ENCODE data around the gene ARHGAP40.

The ARHGAP40 gene

DNA sequence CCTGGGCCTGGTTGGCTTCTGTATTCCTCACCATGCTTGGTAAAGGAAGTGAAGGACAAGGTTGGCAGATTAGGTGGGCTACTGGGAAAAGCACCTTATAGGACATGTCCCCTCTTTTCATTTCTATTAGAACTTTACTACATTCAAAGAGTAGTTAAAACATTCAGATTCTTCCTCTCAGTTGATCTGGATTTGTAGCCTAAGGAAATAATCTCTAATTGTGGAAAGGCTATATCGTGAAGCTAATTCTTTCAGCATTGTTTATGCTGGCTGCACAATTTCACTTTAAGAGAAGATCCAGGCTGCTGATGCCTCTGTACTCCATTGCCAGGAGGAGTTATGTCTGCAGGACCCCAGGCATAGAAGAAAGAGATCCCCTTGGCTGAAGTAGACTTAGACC is 58.8 kb downstream of the ARHGAP40 start:
- no peak for DNase-seq (ENCODE audit: low read depth)
- TF ChIP-seq, protein P1, sequence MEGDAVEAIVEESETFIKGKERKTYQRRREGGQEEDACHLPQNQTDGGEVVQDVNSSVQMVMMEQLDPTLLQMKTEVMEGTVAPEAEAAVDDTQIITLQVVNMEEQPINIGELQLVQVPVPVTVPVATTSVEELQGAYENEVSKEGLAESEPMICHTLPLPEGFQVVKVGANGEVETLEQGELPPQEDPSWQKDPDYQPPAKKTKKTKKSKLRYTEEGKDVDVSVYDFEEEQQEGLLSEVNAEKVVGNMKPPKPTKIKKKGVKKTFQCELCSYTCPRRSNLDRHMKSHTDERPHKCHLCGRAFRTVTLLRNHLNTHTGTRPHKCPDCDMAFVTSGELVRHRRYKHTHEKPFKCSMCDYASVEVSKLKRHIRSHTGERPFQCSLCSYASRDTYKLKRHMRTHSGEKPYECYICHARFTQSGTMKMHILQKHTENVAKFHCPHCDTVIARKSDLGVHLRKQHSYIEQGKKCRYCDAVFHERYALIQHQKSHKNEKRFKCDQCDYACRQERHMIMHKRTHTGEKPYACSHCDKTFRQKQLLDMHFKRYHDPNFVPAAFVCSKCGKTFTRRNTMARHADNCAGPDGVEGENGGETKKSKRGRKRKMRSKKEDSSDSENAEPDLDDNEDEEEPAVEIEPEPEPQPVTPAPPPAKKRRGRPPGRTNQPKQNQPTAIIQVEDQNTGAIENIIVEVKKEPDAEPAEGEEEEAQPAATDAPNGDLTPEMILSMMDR (IDR thresholded peaks at IDR 0.05; ENCODE audit: low read depth, low read length, missing control alignments) = no peak
- no peak overlapping the region for H3K4me3 ChIP-seq (ENCODE audit: low read depth, low read length)

DNA sequence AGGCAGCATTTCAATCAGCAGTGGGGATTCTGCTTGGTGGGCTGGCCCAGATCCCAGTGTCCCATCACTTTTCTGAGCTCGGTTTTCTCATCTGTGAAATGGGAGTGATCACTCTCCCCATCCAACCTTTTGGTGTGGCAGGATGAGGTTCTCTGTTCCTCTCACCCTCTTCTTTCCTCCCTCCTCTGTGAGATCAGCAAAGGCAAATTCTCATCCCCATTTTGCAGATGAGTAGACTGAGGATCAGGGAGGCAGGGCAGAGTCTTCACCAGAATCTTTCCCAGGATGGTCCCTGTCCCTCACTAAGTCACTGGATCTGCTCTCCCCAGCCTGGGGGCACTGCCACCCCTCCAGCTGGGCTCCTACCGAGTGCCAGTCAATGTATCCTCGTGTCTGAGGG is 62.1 kb downstream of the ARHGAP40 start:
- TF ChIP-seq, protein P1 (IDR thresholded peaks at IDR 0.05; ENCODE audit: low read depth, low read length, missing control alignments) = no peak
- H3K4me3 ChIP-seq (ENCODE audit: low read depth, low read length) = no peak overlapping the region
- DNase-seq (ENCODE audit: low read depth) = no peak

DNA sequence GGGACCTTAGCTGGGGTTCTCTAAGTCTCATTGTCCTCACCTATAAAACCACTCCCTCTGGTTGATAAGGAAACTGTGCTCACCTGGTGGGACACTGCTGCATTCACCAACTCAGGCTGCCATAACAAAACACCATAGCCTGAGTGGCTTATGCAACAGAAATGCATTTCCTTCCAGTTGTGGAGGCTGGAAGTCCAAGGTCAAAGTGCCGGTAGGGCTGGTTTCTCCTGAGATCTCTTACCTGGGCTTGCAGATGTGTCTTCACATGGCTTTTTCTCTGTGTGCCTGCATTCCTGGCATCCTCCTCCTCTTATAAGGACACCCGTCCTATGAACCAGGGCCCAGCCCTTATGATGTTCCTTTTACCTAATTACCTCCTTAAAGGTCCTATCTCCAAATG is 62.7 kb downstream of the ARHGAP40 start:
- H3K4me3 ChIP-seq (ENCODE audit: low read depth, low read length) = no peak overlapping the region
- no peak for DNase-seq (ENCODE audit: low read depth)
- TF ChIP-seq, protein P1 (IDR thresholded peaks at IDR 0.05; ENCODE audit: low read depth, low read length, missing control alignments) = no peak

DNA sequence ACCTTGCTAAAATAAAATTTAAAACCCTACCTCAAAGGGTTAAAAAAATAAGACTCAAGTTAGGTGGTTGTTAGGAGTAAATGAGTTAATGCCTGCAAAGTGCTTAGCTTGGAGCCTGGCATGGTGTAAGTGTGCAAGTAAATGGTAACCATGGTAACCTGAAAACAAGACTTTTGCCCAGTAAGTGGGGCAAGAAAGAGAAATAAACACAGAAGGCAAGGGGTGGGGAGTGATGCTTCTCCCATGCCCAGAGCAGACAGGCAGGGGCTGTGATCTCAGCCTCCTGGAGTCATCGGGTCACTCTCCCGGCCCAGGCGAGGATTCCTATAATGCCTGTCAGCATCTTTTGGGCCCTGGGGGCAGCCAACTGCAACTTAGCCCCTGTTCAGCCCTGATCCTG is 63.5 kb downstream of the ARHGAP40 start:
- no peak overlapping the region for H3K4me3 ChIP-seq (ENCODE audit: low read depth, low read length)
- DNase-seq (ENCODE audit: low read depth) = no peak
- TF ChIP-seq, protein P1 (IDR thresholded peaks at IDR 0.05; ENCODE audit: low read depth, low read length, missing control alignments) = no peak

DNA sequence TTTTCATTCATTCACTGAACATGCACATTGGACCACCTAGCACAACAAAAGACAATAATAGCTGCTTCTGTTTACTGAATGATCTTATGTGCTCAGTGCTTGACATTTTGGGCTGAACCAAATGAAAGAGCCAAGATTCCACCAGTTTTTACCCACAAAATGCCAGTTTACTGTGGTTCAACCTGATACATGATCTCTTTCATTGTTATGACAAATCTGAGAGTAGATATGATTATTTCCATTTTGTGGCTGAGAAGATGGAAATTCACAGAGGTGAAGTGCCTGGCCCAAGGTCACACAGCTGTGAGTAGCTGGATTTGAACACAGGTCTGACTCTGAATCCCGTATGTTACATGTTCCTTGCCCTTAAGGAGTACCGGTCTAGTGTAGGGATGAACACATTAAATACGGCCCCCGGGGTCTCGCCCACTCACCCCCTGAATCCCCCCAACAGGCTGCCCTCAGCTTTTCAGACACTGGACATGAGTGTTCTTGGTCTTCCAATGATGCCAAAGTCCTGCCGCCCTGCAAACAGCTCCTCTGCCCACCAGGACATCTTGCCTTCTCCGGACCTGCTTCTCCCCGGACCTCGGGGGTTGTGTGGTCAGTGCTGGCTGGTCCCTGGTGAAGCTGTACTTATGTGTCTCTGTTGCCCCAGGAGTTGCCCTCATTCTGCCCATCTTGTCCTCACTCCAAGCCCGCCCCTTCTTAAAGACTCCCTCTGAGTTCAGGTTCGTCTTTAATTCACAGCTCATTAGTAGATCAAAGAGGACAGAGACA is 64.1 kb downstream of the ARHGAP40 start:
- TF ChIP-seq, protein P1 (IDR thresholded peaks at IDR 0.05; ENCODE audit: low read depth, low read length, missing control alignments) = no peak
- DNase-seq (ENCODE audit: low read depth) = no peak

DNA sequence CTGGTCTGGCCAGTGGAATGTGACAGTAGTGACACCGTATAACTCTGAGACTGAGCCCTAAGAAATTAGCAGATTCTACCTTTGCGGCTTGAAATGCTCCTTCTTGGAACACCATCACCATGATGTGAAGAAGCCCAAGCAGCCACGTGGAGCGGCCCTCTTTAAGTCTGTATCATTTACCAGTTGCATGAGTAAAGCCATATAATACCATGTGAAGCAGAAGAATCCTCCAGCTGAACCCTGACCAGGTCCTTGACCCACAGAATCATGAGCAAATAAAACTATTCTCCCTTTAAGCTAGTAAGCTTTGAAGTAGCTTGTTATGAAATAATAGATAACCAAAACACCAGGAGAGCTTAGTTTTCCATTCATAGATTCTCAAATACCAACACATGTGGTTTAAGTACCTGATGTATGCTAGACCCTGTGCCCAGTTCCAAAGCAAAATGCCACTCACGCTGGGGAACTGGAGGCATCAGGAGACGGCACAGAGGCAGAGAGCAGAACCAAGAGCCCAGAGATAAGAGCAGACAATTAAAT is 65.9 kb downstream of the ARHGAP40 start:
- TF ChIP-seq, protein P1 (IDR thresholded peaks at IDR 0.05; ENCODE audit: low read depth, low read length, missing control alignments) = no peak
- H3K4me3 ChIP-seq (ENCODE audit: low read depth, low read length) = no peak overlapping the region
- DNase-seq (ENCODE audit: low read depth) = no peak

More for the DNA sequence above, 64.1 kb downstream of the ARHGAP40 start:
- H3K4me3 ChIP-seq (ENCODE audit: low read depth, low read length) = no peak overlapping the region

DNA sequence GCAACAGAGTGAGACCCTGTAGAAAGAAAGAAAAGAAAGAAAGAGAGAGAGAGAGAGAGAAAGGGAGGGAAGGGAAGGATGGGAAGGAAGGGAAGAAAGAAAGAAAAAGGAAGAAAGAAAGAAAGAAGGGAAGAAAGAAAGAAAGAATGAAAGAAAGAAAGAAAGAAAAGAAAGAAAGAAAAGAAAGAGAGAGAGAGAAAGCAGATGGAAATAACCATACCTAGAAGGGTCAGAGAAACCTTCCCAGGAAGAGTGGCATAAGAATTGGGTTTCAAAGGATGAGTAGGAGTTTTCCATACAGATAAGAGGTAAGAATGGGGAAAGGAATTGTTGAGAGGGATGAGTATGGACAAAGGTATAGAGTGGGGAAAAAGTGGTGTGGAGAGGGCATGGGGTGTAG is 68.1 kb downstream of the ARHGAP40 start:
- TF ChIP-seq, protein P1 (IDR thresholded peaks at IDR 0.05; ENCODE audit: low read depth, low read length, missing control alignments) = no peak
- DNase-seq (ENCODE audit: low read depth) = no peak
- no peak overlapping the region for H3K4me3 ChIP-seq (ENCODE audit: low read depth, low read length)
